AG08395 (cell line): ENCODE results near the gene SLC39A11.
"Not testable (repeated sequence)": the region's sequence is repeated elsewhere in the genome, so short reads cannot be mapped to it uniquely, and the experiment has no call there.

Experiments
- DNase-seq: peaks from one replicate; pipeline ENCODE4 v3.0.0; 2012; ENCODE audit warnings: mixed read lengths, low spot score

SLC39A11 gene

DNA sequence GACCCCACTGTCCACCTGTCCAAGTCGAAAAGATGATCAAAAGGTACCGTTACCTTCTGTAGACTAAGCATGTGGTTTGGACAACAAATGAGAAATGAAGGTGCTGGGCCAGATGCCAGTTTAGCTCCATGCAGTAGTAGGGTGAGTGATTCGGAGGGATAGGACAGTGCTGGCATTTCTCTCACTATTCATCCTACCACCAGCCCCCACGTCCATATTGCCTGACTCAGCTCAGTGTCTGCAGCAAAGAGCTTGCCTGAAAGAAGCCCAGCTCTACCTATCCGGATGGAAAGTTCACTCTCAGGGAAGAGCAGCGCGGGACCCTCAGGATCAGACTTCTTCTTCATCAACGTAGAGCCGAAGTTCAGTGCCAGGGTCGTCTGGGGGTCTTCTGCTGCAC lies 145.0 kb downstream of the SLC39A11 start:
- no peak for DNase-seq

DNA sequence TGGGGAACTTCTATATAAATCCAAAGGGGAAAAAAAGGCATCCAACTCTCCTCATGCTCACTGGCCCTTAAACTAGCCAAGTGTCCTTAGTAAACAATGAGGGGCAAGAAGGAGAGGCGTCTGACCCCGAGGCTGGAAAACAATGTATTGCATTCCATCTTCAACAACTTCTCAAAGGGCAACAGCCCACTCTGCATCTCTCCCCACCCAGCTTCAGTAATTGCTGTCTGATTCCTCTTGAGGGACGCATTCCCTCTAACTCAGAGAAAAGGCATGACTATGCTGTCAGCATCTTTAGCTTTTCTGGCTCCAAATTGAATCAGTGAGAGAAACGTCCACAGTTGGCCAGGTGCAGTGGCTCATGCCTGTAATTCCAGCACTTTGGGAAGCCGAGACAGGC lies 145.8 kb downstream of the SLC39A11 start:
- no peak for DNase-seq

DNA sequence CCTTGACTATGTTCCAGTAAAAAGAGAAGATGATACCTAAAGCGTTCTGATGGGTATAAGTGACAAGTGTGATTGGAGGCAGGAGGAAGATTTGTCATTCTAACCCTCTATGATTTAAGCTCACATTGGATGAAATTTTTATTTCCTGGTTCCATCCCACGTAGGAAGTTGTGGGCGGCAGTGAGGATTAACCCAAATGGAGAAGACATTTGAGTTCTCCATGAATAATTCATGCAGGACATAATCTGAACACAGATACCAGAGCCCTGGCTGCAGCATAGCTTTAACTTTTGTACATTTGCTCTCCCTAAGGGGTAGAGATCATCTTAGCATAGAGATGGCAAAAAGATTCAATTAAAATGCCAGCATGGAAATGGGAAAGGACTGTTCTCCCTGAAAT lies 146.3 kb downstream of the SLC39A11 start:
- no peak for DNase-seq

DNA sequence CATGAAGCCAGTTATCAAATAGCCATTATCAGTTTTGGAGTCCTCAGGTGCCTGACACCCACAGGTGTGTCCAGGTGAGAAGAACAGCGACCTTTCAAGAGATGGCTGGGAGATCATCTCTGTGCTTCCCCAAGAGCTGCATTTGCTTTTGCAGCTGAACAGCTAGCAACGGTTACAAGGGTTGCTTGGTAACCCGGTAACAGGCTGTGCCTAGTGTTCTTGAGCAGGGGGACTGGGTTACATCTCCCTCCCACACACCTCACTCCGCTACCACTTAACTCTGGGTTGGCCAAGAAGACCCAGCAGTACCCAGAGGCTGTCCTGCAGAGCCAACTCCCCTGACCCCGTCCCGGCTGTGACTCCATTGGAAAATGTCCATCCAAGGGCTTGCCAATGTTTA lies 147.0 kb downstream of the SLC39A11 start:
- no peak for DNase-seq

DNA sequence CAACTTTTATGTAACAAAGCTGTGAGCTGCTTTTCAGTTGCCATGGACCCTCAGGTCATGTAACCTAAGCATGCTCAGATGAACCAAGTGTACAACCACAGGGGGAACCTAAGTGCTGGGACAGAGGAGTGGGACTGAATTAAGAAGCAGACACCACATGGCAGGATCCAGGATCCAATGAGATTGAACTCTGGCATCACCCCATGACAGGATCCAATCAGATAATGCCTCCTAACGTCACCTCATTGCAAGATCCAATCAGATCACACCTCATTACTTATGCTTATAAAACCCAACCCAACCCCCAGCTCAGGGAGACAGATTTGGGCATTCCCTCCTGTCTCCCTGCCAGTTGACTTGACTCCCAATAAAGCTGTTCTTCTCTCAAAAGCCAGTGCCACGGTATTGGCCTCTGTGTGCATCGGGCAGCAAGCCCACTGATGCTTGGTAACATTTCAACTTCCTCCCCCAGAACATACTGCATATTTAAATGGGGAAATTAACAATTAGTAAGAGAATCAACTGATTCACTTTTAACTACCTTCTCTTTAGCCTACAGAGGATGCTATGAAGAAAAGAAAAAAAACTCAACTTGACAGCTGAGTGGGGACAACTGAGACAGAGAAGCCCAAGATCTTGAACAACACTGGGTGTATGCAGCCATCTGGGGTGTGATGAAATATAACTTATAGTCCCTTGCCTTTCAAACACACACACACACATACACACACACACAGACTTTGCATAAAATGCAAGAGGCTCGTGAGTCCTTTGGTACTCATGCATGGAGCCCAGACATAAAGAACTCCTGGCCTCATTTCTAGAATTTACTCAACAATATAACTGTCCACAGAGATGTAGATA lies 148.4 kb downstream of the SLC39A11 start:
- DNase-seq: no peak

DNA sequence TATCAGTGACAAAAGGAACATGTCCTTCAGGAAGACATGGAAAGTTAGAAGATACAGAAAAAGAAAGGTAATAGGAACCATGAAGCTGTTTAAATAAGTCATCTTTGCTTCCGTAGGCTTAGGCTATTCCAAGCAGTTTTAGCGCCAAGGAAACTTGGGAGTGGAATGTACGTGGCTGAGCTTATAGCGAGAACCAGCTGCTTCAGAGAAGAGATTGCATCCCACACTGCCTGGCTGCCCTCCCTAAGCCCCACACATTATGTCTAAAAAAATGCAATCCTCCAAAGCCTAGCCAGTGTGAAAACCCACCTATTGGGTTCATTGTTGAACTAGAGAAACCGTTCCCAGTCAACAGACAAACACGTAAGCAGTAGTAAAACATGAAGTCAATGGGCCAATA lies 149.9 kb downstream of the SLC39A11 start:
- no peak for DNase-seq

DNA sequence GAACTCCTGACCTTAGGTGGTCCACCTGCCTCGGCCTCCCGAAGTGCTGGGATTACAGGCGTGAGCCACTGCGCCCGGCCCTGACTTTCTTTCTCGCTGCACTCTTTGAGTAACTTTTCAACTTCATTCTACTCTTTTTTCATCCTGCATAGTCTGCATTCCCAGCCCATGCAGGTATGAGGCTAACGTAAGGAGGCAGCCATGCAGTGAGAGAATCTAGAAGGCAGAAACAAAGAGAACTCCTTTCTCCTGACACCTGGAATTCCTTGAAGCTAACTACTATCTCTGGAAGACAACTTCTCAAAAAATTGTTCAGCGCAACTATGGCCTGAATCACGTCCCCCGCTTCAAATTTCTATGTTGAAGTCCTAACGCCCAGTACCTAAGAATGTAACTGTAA lies 152.0 kb downstream of the SLC39A11 start:
- DNase-seq: no peak

DNA sequence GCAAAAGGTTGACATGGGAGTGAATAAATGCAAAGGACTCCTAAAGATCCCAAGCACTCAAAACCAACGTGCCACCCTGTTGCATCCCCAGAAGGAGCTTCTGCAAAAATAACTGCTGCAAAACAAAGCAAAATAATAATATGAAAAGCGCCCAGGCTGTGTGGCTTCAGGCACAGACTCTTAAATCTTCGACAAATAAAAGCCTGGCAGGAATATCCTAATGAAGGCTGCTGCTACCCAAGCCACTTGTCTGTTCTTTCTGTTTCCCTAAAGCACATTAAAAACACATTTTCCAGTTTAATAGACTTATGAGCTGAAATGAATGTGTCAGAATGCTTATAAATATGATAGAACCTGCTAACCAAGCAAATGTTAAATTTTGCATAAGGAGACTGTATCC lies 154.0 kb downstream of the SLC39A11 start:
- no peak for DNase-seq

DNA sequence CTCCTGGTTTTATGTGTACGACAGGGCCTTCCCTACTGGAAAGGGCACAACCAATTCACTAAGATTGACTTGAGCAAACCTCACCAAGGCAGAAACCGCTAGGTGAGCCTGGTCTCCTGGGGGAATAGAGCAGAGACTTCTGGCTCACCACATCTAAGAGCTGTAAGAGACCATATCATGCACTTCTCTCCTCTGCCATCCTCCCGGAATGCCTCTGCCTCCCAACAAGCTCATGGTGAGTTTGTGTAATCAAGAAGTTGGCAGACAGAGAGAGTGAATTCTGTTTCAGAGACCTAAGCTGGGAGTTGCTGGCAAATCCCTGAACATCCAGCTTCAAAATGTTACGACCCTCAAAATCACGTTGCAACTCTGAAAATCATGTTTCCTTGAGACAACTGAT lies 154.8 kb downstream of the SLC39A11 start:
- DNase-seq: no peak

DNA sequence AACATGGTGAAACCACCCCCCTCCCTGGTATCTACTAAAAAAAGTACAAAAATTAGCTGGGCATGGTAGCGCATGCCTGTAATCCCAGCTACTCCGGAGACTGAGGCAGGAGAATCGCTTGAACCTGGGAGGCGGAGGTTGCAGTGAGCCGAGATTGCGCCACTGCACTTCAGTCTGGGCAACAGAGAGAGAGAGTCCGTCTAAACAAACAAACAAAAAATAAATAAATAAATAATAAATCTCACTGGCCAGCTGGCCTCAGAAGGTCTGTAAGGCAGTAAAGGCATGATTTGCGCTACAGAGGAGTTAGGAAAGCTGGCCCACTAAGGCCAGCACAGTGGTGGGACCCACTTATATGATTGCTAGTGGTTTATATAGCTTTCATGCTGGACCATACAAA lies 155.2 kb downstream of the SLC39A11 start:
- DNase-seq: not testable (repeated sequence)

DNA sequence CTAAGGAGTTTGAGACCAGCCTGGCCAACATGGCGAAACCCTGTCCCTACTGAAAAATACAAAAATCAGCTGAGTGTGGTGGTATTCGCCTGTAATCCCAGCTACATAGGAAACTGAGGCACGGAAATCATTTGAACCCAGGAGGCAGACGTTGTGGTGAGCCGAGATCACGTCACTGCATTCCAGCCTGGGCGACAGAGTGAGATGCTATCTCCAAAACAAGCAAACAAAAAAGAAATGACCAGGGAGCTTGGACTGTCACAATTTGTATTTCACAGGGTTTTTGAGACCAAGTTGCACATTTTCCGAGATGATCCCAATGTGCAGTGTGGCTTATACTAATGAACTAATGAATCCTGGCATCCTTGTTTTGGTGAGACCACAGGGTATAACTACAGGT lies 156.5 kb downstream of the SLC39A11 start:
- DNase-seq: no peak

DNA sequence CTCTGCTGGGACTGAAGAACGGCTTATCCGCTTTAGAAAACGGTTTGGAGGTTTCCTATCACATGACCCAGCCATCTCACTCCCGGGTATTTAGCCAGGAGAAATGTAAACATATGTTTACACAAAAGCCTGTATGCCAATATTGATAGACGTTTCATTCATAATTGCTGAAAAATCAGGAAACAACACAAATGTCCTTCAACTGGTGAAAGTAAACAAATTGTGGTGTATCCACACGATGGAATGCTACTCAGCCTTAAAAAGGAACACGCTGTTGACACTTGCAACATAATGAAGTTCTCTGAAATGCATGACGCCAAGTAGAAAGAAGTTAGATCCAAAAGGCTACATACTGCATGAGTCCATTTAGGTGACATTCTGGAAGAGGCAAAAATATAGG lies 157.6 kb downstream of the SLC39A11 start:
- no peak for DNase-seq

DNA sequence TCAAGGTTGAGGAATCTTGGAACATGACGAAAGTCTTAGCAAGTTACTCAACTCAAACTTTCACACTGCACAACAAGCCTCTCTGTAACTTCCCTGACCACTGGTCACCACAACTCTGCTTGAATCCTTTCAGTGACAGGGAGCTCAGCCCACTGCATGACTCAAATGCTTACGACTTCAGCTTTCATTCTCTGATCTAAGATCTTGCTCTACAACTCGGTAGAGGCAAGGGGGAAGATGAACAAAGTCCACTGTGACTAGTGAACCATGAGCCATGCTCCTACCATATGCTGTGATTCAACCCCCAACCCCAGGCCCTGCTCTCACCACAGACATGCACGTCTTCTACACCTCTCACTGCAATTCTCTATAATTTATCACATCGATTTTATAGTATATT lies 160.9 kb downstream of the SLC39A11 start:
- DNase-seq: no peak

DNA sequence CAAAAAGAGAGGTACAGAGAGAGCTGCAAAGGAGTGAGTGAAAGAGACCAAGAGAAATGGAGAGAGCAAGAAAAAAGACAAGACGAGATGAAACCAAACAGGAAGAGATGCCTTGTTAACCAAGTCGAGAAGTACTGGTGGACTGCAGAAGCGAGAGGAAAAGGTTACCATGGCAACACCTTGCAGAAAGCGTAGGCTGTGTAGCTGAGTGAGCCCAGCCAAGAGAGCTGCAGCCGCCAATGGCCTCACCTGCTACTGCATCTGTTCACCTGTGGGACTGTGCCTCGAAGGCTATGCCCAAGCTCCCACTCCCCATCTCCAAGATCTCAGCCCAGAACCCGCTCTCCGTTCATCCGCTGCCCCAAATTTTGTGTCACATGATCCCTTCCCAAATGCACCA lies 161.3 kb downstream of the SLC39A11 start:
- DNase-seq: no peak

DNA sequence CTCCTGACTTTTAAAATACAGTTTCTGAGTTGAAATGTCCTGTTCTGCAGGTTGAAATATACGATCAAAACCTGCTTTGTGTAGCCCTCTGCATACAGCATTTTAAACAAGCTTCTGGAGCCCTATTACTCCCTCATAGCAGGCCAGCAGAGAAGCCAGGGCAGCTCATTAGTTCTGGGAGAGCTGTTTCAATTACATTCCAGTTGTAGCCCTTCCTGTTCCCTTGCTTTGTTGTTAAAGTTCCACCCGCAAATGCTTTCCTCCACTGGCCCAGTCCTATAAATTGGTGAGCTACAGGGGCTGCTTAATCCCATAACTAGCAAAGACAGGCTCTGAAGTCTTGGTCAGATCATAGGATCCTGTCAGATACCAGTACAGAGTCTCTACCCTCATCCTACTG lies 162.5 kb downstream of the SLC39A11 start:
- no peak for DNase-seq

DNA sequence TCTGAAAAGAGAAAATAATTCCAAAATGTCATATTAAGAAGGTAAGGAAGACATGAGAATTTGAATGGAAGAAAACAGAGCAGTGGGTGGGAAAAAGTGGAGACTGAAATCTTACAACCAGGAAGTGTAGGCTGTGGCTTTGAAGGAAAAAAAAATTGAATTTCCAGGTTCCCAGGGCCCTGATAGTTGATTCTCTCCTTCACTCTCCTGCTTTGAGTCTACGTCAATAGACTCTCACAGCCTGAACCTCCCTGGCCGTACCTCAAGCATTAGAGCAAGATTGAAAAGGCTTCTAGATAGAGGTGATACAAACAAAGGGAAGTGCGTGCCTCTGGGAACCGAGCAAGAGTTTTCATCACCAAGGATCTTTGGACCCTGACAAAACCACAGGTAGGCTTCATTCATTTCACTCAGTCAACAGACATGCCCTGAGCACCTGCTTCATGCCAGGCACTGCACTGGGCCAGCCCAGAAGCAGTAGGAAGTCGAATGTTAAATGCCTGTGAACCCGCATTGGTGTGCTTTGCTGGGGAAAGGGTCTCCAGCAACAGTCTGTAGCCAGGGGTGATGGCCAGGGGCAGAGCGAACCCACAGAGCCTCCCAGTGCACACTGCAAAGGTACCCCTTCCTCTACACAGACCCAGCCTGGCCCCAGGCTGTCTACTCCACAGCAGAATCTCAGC lies 163.9 kb downstream of the SLC39A11 start:
- DNase-seq: no peak

DNA sequence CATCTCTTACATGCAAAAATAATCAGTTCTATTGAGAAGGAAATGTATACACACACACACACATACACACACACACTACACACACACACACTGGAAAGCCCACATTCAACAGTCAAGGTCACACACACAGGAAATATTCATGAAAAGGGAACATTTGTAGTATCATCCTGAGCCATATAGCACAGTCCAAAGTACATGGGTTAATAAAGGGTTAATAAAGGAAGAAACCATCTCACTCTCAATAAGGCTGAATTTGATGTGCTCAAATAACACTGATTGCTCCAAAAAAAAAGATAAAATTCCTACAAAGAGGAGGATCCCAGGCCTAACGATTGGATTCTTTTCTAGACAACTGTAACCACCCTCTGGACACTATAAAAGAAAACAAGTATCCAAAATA lies 164.7 kb downstream of the SLC39A11 start:
- no peak for DNase-seq

DNA sequence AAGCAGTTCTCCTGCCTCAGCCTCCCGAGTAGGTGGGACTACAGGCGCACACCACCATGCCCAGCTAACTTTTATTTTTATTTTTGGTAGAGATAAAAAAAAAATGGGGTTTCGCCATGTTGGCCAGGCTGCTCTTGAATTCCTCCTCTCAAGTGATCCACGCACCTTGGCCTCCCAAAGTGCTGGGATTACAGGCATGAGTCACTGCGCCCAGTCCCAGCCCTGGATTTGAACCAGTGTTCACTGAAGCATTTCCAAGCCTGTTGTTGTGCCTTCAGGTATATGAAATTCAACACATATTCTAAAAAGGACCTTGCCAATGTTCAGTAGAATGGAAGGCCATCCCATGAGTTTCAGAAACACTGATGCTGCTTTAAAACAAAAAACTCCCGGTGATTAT lies 165.3 kb downstream of the SLC39A11 start:
- DNase-seq: no peak

DNA sequence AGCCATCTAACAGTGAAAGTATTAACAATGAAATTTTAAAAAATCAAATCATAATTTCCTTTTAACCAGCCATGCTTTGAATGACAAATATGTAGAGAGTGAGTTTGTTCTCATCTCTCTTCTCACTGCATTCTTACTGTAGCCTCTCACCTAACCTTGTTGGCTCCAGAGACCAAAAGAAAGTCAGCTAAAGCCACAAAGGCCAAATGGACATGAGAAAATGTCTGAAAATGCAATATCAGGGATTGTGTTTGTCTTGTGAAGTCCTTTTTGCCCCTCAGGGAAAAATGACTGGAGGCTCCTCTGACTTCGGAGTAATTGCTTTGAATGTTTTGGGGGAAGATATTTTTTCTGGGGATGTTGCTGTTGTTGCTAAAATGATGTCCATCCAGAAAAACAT lies 166.3 kb downstream of the SLC39A11 start:
- no peak for DNase-seq

DNA sequence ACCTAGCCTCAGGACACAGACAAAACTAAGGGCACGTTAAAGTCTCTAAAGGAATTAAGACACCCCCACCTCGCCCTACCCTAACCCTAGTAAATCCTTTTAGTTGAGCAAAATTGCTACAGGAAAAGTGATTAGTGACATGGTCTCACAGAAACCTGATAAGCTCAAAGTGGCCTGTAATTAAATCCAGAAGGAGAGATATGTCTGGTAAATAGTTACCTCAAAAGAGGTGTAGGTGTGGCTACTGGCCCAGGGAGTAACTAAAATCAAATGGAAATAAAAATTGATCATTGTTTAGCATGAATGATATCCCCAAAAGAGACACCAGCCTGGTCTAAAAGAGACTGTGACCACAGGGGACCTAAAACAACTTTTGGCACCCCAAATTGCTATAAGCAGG lies 168.3 kb downstream of the SLC39A11 start:
- no peak for DNase-seq

DNA sequence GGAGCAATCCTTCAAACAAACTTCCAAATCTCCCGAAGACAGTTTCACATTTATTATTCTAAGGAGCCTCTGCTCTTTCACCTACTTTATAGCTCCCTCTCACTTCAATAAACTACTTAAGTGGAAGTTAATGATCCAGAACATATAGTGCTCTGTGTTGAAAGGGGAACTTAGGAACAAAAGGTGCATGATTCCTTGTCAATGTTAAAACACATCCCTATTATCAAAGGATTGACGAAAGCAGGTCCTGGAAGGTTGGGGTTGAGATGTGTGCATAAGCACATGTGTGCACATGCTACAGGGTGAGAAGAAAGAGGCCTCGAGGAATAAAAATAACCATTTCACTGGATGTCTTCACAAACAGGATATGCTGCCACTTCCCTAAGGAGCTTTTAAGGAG lies 170.3 kb downstream of the SLC39A11 start:
- no peak for DNase-seq

DNA sequence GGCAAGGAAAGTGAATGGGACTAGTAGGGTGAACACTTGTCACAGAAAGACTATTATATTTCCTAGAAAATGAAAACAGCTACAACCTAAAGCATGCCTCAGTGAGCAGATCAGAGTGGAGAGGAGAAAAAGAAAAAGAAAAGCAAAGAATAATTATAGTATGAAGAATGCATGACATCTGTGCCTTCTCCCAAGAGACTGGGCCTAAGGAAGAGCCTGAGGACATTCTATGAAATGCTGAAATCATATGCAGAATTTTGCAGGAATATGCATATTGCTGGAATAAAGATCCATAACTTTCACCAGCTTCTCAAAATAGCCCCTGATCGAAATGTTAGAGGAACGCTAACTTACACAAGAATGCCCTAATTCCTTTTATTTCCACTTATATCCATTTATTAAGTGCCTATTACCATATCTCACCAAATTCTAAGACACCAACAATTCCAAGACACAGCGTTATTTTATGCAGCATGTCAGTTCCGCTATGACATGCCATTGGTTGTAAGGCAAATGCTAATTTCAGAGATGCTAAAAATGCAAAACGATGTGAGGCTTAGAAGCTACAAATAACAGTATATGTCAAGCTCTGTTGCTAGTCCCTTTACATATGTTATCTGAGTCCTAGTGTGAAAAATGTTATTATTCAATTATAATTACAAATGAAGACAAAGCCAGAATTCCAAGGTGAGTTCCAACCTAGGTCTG lies 171.0 kb downstream of the SLC39A11 start:
- DNase-seq: no peak

DNA sequence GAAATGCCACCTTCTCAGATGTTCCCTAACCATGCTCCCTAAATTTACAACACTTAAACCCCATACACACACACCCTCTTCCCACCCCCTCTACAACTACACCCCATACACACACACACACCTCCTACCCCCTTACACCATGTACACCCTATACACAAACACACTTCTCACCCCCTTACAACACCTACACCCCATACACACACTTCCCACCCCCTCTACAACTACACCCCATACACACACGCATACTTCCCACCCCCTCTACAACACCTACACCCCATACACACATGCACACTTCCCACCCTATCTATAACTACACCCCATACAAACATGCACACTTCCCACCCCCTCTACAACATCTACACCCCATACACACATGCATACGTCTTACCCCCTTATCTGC lies 172.0 kb downstream of the SLC39A11 start:
- no peak for DNase-seq
